ENCODE measurements around the gene FBXO4. TPM values are rescaled to one million over a fixed set of nuclear protein-coding genes. Genes with fewer than 3 reads are reported as not detected.

FBXO4 gene
- total RNA-seq, 1 experiment from 2014 or later: 30.4 TPM

DNA sequence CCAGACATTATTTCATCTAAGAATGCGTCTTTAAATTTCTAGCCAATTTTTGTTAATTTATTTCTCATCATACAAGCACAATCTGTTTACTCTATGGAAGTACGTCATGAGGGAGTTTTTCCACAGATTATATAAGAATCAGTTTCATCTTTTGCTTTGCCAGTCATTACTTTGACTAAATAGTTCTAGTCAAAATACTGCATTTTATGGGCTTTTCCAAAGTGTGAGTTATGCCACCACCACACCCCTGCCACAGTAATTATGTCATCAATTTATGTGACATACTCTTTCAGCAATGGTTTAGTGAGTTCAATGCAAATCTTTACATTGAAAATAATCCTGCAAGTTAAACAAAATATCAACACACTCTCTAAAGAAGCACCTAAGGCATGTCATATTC is 18.9 kb upstream of the FBXO4 start:
- Histone ChIP-seq H3K4me3 (no peak overlapping the region), H3K27me3 (ENCODE audit: insufficient read depth, low read depth) (no peaks in the 10 kb centered on the region), H3K27ac (no peak overlapping the region), H3K36me3 (ENCODE audit: low read depth) (peaks cover 41% of the 10 kb centered on the region), H3K4me1 (replicated peaks; ENCODE audit: insufficient read depth) (peaks cover 16% of the 10 kb centered on the region), H3K9me2 (ENCODE audit: insufficient read depth) (no peaks in the 10 kb centered on the region), H4K20me1 (ENCODE audit: insufficient read depth) (no peaks in the 10 kb centered on the region), H3K79me2 (ENCODE audit: low read depth) (peaks cover 27% of the 10 kb centered on the region), H3K9me3 (ENCODE audit: insufficient read depth, low read depth) (no peaks in the 10 kb centered on the region), H3F3A (ENCODE audit: insufficient read depth, low read depth) (no peaks in the 10 kb centered on the region; the same call in 1 of the 2 replicates), H2AFZ (no peak overlapping the region), H3K4me2 (no peak overlapping the region)
- no TSS peak for BruUV-seq (replicated peaks)
- no peak for TF ChIP-seq EZH2 (IDR thresholded peaks at IDR 0.05; ENCODE audit: low read depth)
- TF ChIP-seq, protein P1, sequence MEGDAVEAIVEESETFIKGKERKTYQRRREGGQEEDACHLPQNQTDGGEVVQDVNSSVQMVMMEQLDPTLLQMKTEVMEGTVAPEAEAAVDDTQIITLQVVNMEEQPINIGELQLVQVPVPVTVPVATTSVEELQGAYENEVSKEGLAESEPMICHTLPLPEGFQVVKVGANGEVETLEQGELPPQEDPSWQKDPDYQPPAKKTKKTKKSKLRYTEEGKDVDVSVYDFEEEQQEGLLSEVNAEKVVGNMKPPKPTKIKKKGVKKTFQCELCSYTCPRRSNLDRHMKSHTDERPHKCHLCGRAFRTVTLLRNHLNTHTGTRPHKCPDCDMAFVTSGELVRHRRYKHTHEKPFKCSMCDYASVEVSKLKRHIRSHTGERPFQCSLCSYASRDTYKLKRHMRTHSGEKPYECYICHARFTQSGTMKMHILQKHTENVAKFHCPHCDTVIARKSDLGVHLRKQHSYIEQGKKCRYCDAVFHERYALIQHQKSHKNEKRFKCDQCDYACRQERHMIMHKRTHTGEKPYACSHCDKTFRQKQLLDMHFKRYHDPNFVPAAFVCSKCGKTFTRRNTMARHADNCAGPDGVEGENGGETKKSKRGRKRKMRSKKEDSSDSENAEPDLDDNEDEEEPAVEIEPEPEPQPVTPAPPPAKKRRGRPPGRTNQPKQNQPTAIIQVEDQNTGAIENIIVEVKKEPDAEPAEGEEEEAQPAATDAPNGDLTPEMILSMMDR (conservative IDR thresholded peaks at IDR 0.05): no peak
- POLR2A ChIA-PET (ENCODE audit: unreplicated experiment): no interaction called here
- no peak for DNase-seq
- CTCF ChIA-PET: no interaction called here
- intact Hi-C loops (cut with micrococcal nuclease; ENCODE audit: unreplicated experiment): loop anchor here (10.0 kb wide), 2 partner anchors 1151 to 1219 kb away; partner anchors contain the start of genes TTC33 and ZNF131

DNA sequence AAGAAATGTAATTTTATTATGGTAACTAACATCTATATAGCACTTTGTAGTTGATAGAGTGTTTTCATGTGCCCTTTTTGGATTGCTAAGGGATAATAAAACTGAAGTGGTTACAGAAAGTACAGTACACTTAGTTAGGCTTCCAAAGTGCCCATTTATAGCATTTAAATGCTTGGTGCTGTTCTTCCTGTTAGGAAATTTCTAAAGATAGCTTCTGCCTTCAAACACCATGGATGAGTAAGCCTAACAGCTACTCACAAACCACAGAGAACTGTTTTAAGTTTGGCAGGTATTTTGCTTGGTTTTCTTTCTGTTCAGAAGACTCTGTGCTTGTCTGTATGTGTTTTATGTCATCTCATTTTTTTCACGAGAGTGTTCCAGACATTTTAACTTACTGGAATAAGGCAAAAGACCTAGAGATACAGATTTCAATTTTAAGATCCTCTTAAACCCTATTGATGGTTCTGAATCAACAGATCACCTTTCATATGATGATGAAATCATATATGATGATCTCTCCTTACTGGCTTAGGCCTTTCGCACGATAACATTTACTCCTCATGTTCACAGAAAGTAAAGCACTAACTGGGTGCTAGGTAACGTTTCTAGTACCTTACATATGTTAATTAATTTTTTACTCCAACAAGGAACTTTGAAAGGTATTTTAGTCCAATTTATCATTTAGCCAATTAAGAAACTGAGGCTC is 16.6 kb upstream of the FBXO4 start:
- BruUV-seq (replicated peaks): no TSS peak
- peaks cover 27% of the 10 kb centered on the region for H3K79me2 ChIP-seq (ENCODE audit: low read depth)
- no peak overlapping the region for H3K4me3 ChIP-seq
- no peak overlapping the region for H3K27ac ChIP-seq
- TF ChIP-seq, protein P1 (conservative IDR thresholded peaks at IDR 0.05): no peak
- no peak for TF ChIP-seq EZH2 (IDR thresholded peaks at IDR 0.05; ENCODE audit: low read depth)
- DNase-seq: no peak
- CTCF ChIA-PET: interaction anchor here (0.8 kb wide), 1 partner anchor 148 kb away, joined by 3 read pairs; no protein-coding TSS in a partner anchor
- intact Hi-C loops (cut with micrococcal nuclease; ENCODE audit: unreplicated experiment): loop anchor here (10.0 kb wide), 2 partner anchors 1154 to 1216 kb away; partner anchors contain the start of genes TTC33 and ZNF131
- no peak overlapping the region for H2AFZ ChIP-seq
- no peak overlapping the region for H3K4me2 ChIP-seq
- no peaks in the 10 kb centered on the region for H3K27me3 ChIP-seq (ENCODE audit: insufficient read depth, low read depth)
- no peaks in the 10 kb centered on the region; the same call in 1 of the 2 replicates for H3F3A ChIP-seq (ENCODE audit: insufficient read depth, low read depth)
- peaks cover 62% of the 10 kb centered on the region for H3K36me3 ChIP-seq (ENCODE audit: low read depth)
- POLR2A ChIA-PET (ENCODE audit: unreplicated experiment): no interaction called here
- peaks cover 13% of the 10 kb centered on the region for H3K4me1 ChIP-seq (replicated peaks; ENCODE audit: insufficient read depth)
- no peaks in the 10 kb centered on the region for H3K9me2 ChIP-seq (ENCODE audit: insufficient read depth)
- no peaks in the 10 kb centered on the region for H3K9me3 ChIP-seq (ENCODE audit: insufficient read depth, low read depth)
- H4K20me1 ChIP-seq (ENCODE audit: insufficient read depth): no peaks in the 10 kb centered on the region

DNA sequence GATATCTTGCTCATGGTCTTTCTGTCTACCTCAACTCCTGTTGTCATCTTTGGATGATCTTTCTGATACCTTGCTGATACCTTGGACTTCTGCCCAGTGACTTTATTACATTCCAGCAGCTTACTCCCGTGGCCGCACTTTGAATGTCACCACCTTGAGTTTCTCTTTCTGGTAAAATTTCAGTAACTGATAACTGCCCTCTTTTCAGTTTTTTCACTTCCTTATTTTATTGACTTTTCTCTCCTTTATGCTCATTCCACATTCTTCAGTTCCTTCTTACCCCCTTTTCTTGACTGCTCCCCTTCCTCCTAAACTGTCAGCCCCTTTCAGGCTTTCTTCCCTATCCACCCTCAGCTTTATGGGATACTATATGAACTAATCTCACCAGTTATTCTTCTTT is 7.0 kb upstream of the FBXO4 start:
- Histone ChIP-seq H3K27ac (no peak overlapping the region), H3K4me2 (no peak overlapping the region), H3F3A (ENCODE audit: insufficient read depth, low read depth) (no peaks in the 10 kb centered on the region; the same call in 1 of the 2 replicates), H3K36me3 (ENCODE audit: low read depth) (peaks cover 49% of the 10 kb centered on the region), H3K79me2 (ENCODE audit: low read depth) (no peaks in the 10 kb centered on the region), H3K9me2 (ENCODE audit: insufficient read depth) (no peaks in the 10 kb centered on the region), H3K9me3 (ENCODE audit: insufficient read depth, low read depth) (no peaks in the 10 kb centered on the region), H4K20me1 (ENCODE audit: insufficient read depth) (no peaks in the 10 kb centered on the region; the same call in 1 of the 2 replicates), H3K27me3 (ENCODE audit: insufficient read depth, low read depth) (no peaks in the 10 kb centered on the region), H3K4me3 (no peak overlapping the region), H2AFZ (no peak overlapping the region), H3K4me1 (replicated peaks; ENCODE audit: insufficient read depth) (peaks cover 10% of the 10 kb centered on the region)
- ChIA-PET CTCF (no interaction called here), POLR2A (ENCODE audit: unreplicated experiment) (no interaction called here)
- no peak for TF ChIP-seq EZH2 (IDR thresholded peaks at IDR 0.05; ENCODE audit: low read depth)
- TF ChIP-seq, protein P1 (conservative IDR thresholded peaks at IDR 0.05): no peak
- no peak for DNase-seq
- BruUV-seq (replicated peaks): no TSS peak
- intact Hi-C loops (cut with micrococcal nuclease; ENCODE audit: unreplicated experiment): no loop called here
